DOHH2 (cell line): ENCODE measurements around the gene ABCA5.

ENCODE experiments used
- EZH2phosphoT487 ChIP-seq: fragments of 200-600 bp; sonication (generic); IDR thresholded peaks from 2 replicates; pipeline ENCODE4 v1.6.1; 2017; ENCODE audit warnings: borderline replicate concordance, mild to moderate bottlenecking, antibody characterized with exemption, low read length, moderate library complexity, mixed read lengths
- TF ChIP-seq, protein P1 (sequence below): fragments of 200-600 bp; sonication (generic); IDR thresholded peaks from one replicate; pipeline ENCODE4 v1.5.1; 2014; ENCODE audit warnings: antibody characterized with exemption, mild to moderate bottlenecking, low read depth, low read length; ENCODE audit not compliant: poor library complexity, severe bottlenecking

DNA sequence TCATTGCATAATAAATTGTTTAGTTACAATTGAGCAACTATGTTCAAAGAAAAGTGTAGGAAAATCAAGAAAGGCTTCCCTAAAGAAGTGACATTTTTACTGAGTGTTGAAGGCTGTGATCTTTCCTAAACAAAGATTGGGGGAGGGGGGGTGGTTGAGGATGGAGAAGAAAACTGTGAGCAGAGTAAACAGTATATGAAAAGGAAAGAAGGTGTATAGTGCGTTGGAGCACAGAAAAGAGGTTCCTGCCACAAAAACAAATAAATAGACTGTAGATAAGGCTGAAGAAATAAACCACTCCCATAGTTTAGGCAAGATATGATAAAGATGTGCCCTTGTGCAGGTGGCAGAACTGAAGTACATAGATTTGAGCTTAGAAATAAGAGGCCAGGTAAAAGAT lies 106.8 kb downstream of the ABCA5 start:
- TF ChIP-seq, protein P1, sequence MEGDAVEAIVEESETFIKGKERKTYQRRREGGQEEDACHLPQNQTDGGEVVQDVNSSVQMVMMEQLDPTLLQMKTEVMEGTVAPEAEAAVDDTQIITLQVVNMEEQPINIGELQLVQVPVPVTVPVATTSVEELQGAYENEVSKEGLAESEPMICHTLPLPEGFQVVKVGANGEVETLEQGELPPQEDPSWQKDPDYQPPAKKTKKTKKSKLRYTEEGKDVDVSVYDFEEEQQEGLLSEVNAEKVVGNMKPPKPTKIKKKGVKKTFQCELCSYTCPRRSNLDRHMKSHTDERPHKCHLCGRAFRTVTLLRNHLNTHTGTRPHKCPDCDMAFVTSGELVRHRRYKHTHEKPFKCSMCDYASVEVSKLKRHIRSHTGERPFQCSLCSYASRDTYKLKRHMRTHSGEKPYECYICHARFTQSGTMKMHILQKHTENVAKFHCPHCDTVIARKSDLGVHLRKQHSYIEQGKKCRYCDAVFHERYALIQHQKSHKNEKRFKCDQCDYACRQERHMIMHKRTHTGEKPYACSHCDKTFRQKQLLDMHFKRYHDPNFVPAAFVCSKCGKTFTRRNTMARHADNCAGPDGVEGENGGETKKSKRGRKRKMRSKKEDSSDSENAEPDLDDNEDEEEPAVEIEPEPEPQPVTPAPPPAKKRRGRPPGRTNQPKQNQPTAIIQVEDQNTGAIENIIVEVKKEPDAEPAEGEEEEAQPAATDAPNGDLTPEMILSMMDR, result no peak
- TF ChIP-seq EZH2phosphoT487, result no peak
